Fibroblast of peridontal ligament (primary cell): ENCODE measurements around the gene ARPIN.
A peak's percentile ranks its signal among the peaks of the same experiment; 100 is the strongest.
"Not testable (repeated sequence)": the region's sequence is repeated elsewhere in the genome, so short reads cannot be mapped to it uniquely, and the experiment has no call there.

Experiments
- DNase-seq: peaks from one replicate; pipeline ENCODE4 v3.0.0-alpha.2; 2010; ENCODE audit errors: extremely low read depth

ARPIN gene

GRCh38 chr15:89912674-89913396 lies at the start of gene ARPIN:
ARPIN (minus strand) TSS chr15:89912952; CDS start chr15:89912835, 117 bp downstream.
- DNase-seq: peak; percentile 38

- DNase-seq: no peak
Observed at GRCh38 chr15:89958107-89958805, 45.5 kb upstream of the ARPIN start.

DNA sequence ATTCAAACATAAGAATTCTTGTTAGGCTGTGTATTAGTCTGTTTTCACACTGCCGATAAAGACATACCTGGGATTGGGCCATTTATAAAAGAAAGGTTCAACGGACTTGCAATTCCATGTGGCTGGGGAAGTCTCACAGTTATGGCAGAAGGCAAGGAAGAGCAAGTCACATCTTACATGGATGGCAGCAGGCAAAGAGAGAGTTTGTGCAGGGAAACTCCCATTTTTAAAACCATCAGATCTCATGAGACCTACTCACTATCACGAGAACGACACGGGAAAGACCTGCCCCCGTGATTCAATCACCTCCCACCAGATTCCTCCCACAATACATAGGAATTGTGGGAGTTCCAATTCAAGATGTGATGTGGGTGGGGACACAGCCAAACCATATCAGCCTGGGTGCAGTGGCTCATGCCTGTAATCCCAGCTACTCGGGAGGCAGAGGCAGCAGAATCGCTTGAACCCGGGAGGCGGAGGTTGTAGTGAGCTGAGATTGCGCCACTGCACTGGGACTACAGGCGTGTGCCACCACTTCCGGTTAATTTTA lies 42.8 kb upstream of the ARPIN start:
- DNase-seq: not testable (repeated sequence)

GRCh38 chr15:89954541-89954940 lies 41.8 kb upstream of the ARPIN start:
- DNase-seq: no peak

DNA sequence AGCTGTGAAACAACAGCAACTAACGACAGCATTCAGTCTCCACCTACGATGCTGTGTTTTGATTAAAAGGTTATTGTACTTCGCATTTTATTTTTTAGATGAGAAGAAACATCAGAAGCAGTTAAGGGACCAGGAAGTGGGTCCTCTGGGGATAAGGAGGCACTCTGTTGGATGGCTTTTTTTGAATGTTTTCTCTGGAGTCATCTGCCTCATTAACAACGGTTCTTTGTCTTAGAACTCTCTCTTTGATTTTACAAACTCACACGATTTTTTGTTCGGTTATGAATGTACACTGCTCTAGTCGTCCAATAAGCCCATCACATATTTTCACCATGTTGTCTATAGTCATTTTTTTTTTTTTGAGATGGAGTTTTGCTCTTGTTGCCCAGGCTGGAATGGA lies 36.0 kb upstream of the ARPIN start:
- DNase-seq: no peak

DNA sequence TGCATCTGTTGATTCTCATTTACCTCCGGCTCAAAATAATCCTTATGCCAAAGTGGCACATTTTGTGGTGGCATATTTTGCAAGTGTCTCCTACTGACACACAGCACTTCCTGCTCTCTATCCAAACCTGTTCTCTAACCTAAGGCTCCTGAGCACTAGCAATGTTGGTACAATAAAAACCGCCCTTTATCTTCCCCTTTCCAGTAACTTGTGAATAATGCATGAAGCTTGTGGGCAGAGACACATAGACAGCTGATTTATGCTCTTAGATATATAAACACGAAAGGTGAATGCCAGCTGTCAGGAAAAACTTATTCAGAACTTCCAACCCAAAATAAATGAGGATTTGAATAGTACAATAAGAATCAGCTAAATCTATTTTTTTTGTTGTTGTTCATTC lies 34.6 kb upstream of the ARPIN start:
- DNase-seq: no peak

DNA sequence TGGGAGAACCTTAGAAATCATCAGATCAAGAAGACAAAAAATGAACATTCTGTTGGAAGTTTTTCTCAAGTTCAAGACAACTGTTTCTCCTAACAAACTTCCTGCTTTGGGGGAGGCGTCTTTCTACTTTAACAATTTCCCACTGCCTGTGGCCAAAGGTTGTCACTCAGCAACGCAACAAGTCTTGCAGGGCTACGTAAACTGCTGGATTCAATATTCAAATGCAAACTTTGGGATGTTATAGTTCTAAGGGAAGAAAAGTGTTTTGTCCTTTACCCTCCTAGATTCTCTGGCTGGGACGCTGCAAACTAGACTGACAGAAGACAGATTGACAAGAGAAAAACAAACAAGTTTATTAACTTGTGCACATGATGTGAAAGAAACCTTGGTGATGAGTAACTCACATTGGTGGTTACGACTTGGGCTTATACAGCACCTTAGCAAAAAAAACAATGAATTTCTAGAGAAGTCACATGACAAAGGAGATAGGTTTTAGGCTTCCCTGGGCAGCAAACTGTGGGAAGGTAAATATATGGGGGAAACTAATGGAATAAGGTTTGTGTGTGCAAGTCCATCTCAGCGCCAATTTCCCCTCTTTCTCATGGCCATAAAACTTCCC lies 34.0 kb upstream of the ARPIN start:
- no peak for DNase-seq

- DNase-seq: not testable (repeated sequence)
Observed at GRCh38 chr15:89943721-89944120, 31.0 kb upstream of the ARPIN start.

DNA sequence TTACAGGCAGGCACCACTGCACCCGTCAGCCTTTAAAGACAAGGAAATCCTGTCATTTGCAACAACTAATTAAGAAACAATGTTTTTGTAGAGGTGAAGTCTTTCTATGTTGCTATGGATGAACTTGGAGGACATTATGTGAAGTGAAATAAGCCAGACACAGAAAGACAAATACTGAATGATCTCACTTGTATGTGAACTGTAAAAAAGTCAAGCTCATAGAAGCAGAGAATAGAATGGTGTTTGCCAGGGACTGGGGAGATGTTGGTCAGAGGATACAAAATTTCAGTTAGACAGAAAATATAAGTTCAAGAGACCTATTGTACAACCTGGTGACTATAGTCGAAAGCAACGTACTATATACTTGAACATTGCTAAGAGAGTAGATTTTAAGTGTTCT lies 27.2 kb upstream of the ARPIN start:
- DNase-seq: no peak

- DNase-seq: not testable (repeated sequence)
Observed at GRCh38 chr15:89939377-89939776, 26.6 kb upstream of the ARPIN start.

DNA sequence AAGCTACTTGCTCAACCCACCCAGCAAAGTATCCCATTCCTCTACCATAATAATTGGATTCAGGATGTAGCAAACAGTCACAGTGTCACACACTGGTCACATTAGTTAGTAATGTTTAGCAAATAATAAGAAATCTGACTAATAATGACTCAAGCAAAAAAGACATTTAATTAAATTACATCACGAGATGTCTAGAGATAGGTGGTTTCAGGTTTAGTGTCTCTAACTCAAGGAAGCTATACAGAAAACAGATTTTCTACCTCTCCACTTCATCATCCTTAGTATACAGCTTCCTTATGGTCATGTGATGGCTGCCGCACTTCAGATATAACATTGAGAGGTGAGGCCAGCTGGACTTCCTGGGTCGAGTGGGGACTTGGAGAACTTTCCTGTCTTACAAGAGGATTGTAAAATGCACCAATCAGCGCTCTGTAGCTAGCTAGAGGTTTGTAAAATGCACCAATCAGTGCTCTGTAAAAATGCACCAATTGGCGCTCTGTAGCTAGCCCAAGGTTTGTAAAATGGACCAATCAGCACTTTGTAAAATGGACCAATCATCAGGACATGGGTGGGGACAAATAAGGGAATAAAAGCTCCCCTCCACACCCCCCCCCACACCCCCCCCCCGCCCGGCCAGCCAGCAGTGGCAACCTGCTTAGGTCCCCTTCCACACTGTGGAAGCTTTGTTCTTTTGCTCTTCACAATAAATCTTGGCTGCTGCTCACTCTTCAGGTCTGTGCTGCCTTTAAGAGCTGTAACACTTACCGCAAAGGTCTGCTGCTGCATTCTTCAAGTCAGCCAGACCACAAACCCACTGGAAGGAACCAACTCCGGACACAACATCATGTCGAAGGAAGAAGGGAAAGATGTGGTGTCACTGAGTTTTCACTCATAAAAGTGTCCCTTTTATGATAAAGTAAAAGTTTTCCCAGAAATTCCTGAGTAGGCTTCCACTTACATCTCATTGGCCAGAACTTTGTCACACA lies 24.9 kb upstream of the ARPIN start:
- no peak for DNase-seq

GRCh38 chr15:89936786-89937265 lies 24.1 kb upstream of the ARPIN start:
- no peak for DNase-seq

- no peak for DNase-seq
Observed at GRCh38 chr15:89936051-89936785, 23.5 kb upstream of the ARPIN start.

GRCh38 chr15:89932880-89933279 lies 20.1 kb upstream of the ARPIN start:
- no peak for DNase-seq

DNA sequence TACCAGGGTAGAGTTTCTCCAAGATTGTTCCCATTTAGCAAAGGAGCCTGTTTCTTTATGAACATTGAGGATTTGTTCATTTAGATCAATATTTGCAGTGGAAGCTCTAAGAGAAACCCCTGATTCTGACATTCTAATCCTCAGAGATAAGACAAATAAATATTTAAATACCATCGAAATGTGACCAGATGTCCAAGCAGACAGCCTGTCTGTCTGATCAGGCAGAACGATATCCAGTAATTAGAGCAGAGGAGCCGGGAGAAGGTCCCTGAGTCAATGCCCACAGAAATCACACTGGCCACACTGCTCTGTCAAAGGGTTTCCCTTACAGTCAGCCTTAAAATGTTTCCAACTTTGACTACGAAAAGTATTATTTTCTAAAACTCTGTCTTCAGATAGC lies 15.7 kb upstream of the ARPIN start:
- no peak for DNase-seq

- DNase-seq: peak; percentile 38
Observed at GRCh38 chr15:89926158-89926557, 13.4 kb upstream of the ARPIN start.

- DNase-seq: no peak
Observed at GRCh38 chr15:89917442-89918101, 4.8 kb upstream of the ARPIN start.

DNA sequence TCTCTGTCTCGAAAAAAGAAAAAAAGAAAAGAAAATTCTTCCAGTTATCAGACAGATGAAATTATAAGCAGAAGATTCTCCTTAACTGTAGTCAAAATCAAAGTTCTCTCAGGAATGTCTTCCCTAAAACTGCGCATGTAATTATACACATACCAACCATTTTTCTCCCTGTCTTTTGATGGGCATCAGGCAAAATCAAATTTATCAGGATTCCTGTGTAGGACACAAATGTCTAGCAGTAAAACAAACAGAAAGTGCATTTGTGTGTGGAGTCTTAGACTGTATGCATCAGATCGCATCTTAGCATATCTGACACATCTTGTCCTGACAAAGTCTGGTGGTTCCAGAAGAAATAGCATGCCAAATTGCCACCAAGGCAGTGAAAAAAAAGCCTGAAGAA lies 3.9 kb upstream of the ARPIN start:
- DNase-seq: no peak

- DNase-seq: peak; percentile 16
Observed at GRCh38 chr15:89912145-89912673, 543 bp downstream of the ARPIN start.
